CD14-positive monocyte (primary cell): ENCODE data around the gene DSTYK. TPM values are rescaled to one million over a fixed set of nuclear protein-coding genes. Genes with fewer than 3 reads are reported as not detected.
A peak's percentile ranks its signal among the peaks of the same experiment; 100 is the strongest.

Source experiments
- DNase-seq, 3 donors: peaks; one replicate each; pipeline ENCODE4 v3.0.0-alpha.2; 2011 to 2022
- H2AFZ ChIP-seq: 2 replicates; pipeline ENCODE4 v1.6.0; 2012; ENCODE audit warnings: mild to moderate bottlenecking, low read depth, low read length, inconsistent platforms; ENCODE audit not compliant: insufficient read depth, poor library complexity, severe bottlenecking
- H3K27ac ChIP-seq, 2 donors: 1 replicate in 1 of 2; 2 replicates in 1 of 2; pipeline ENCODE4 v1.5.1; 2012 to 2013; ENCODE audit warnings: low read length in 2 of 2, control low read depth in 1 of 2, inconsistent platforms in 1 of 2, low read depth in 1 of 2, mild to moderate bottlenecking in 1 of 2
- H3K27me3 ChIP-seq, 2 donors: one replicate each; pipeline versions ENCODE4 v1.6.0 to v1.6.1; 2011 to 2013; ENCODE audit warnings: low read length in 2 of 2; ENCODE audit not compliant: control insufficient read depth in 2 of 2, insufficient read depth in 2 of 2
- H3K36me3 ChIP-seq, 2 donors: replicated peaks in 1 of 2; 1 replicate in 1 of 2; 2 replicates in 1 of 2; pipeline versions ENCODE4 v1.5.1 to v1.6.1; 2012 to 2013; ENCODE audit warnings: low read length in 2 of 2, control low read depth in 1 of 2, inconsistent platforms in 1 of 2, mild to moderate bottlenecking in 1 of 2; ENCODE audit not compliant: insufficient read depth in 2 of 2, control insufficient read depth in 1 of 2
- H3K4me1 ChIP-seq, 2 donors: 1 replicate in 1 of 2; 2 replicates in 1 of 2; pipeline versions ENCODE4 v1.5.1 to v1.6.1; 2012 to 2013; ENCODE audit warnings: low read length in 2 of 2, control low read depth in 1 of 2, inconsistent platforms in 1 of 2, mild to moderate bottlenecking in 1 of 2, moderate library complexity in 1 of 2; ENCODE audit not compliant: insufficient read depth in 2 of 2, control insufficient read depth in 1 of 2
- H3K4me2 ChIP-seq: replicated peaks from 2 replicates; pipeline ENCODE3; 2012; ENCODE audit warnings: low read length, moderate library complexity, mild to moderate bottlenecking; ENCODE audit not compliant: poor library complexity, severe bottlenecking; ENCODE audit errors: extremely low read depth
- H3K4me3 ChIP-seq, 3 experiments: fragments of 200-600 bp in 1 of 3; sonication (generic) in 1 of 3; replicated peaks in 1 of 3; 1 replicate in 2 of 3; 2 replicates in 1 of 3; pipeline ENCODE4 v1.5.1; 2011 to 2013; ENCODE audit warnings: low read length in 3 of 3, mild to moderate bottlenecking in 3 of 3, control low read depth in 2 of 3, low read depth in 2 of 3, inconsistent platforms in 1 of 3, moderate library complexity in 1 of 3
- H3K79me2 ChIP-seq: 2 replicates; pipeline ENCODE4 v1.6.0; 2012; ENCODE audit warnings: mild to moderate bottlenecking, control low read depth, inconsistent platforms, low read length, moderate library complexity; ENCODE audit not compliant: insufficient read depth
- H3K9ac ChIP-seq: 2 replicates; pipeline ENCODE4 v1.6.0; 2017; ENCODE audit warnings: low read length, mild to moderate bottlenecking; ENCODE audit not compliant: insufficient read depth, poor library complexity, severe bottlenecking
- H3K9me3 ChIP-seq, 2 donors: replicated peaks in 1 of 2; 1 replicate in 1 of 2; 2 replicates in 1 of 2; pipeline versions ENCODE4 v1.5.1 to v1.6.1; 2012 to 2013; ENCODE audit warnings: low read length in 2 of 2, control low read depth in 1 of 2; ENCODE audit not compliant: control insufficient read depth in 1 of 2, insufficient read depth in 1 of 2
- H4K20me1 ChIP-seq: 2 replicates; pipeline ENCODE4 v1.6.0; 2012; ENCODE audit warnings: mild to moderate bottlenecking, low read length, control low read depth, moderate library complexity; ENCODE audit not compliant: insufficient read depth
- H3K27ac Mint-ChIP-seq, 7 donors: one replicate each; pipeline ENCODE4 v1.8.0; 2020; ENCODE audit warnings: mild to moderate bottlenecking in 7 of 7, mixed read lengths in 7 of 7, moderate library complexity in 6 of 7, inconsistent platforms in 2 of 7
- H3K27me3 Mint-ChIP-seq, 3 donors: one replicate each; pipeline ENCODE4 v1.8.0; 2021 to 2022; ENCODE audit warnings: low read depth in 3 of 3, mild to moderate bottlenecking in 3 of 3, mixed read lengths in 3 of 3, moderate library complexity in 3 of 3, inconsistent platforms in 1 of 3
- H3K36me3 Mint-ChIP-seq, 2 donors: one replicate each; pipeline ENCODE4 v1.8.0; 2020; ENCODE audit warnings: mixed read lengths in 2 of 2, inconsistent platforms in 1 of 2, mild to moderate bottlenecking in 1 of 2
- H3K4me1 Mint-ChIP-seq: one replicate; pipeline ENCODE4 v1.8.0; 2020; ENCODE audit warnings: mild to moderate bottlenecking, mixed read lengths
- H3K4me3 Mint-ChIP-seq, 2 donors: one replicate each; pipeline ENCODE4 v1.8.0; 2020; ENCODE audit warnings: mild to moderate bottlenecking in 2 of 2, mixed read lengths in 2 of 2, moderate library complexity in 1 of 2
- H3K9me3 Mint-ChIP-seq, 7 donors: one replicate each; pipeline ENCODE4 v1.8.0; 2020 to 2022; ENCODE audit warnings: mixed read lengths in 7 of 7, mild to moderate bottlenecking in 6 of 7, moderate library complexity in 6 of 7, inconsistent platforms in 2 of 7
- CTCF ChIP-seq: fragments of 200-600 bp; IDR thresholded peaks from one replicate; pipeline ENCODE4 v1.8.0; 2022; ENCODE audit warnings: antibody characterized with exemption, mild to moderate bottlenecking
- WGBS: methylation state at CpG from one replicate; pipeline ENCODE4 v1.1.5; 2013; ENCODE audit warnings: missing lambda C conversion rate; ENCODE audit not compliant: insufficient coverage; 5-methylcytosine and 5-hydroxymethylcytosine counted together
- intact Hi-C, 2 donors: fragments of 100-400 bp; cut with micrococcal nuclease; formaldehyde crosslinking; loops; one replicate each; pipeline versions ENCODE4 v1.15.0 to v1.15.1; 2023
- polyA plus RNA-seq, 3 donors: library from polyadenylated mRNA; depleted of rRNA in 1 of 3; unstranded in 2 of 3; stranded (reverse) in 1 of 3; fragments of 300-500 nt in 2 of 3; fragments of >200 nt in 1 of 3; fragmentation: Illumina TruSeq in 2 of 3; gene quantifications; 1 replicate in 2 of 3; 2 replicates in 1 of 3; pipeline ENCODE4 v1.2.3, GENCODE V29; 2012 to 2021

DSTYK gene
- polyA plus RNA-seq, 3 donors: 2.9 to 6.5 (median 3.8) TPM

GRCh38 chr1:205122489-205122882, 89.0 kb downstream of the DSTYK start:
- 6% methylated on average over 6 of the region's 9 CpGs for WGBS
- Histone ChIP-seq H3K79me2 (peaks cover 39% of the 10 kb centered on the region), H2AFZ (peak overlapping the region; percentile 99), H3K4me2 (peak overlapping the region; percentile 92), H4K20me1 (peaks cover 17% of the 10 kb centered on the region), H3K4me3 (peak overlapping the region; percentile 97 to 99 (median 99)), H3K9me3 (no peaks in the 10 kb centered on the region), H3K27ac (peak overlapping the region; percentile 81 to 97), H3K9ac (peak overlapping the region; percentile 85), H3K36me3 (peaks cover 3 to 15% of the 10 kb centered on the region in 2 donors), H3K27me3 (no peaks in the 10 kb centered on the region), H3K4me1 (peaks cover 25 to 29% of the 10 kb centered on the region in 2 donors)
- H3K4me3 Mint-ChIP-seq: peak overlapping the region; percentile 98 to 100
- H3K27me3 Mint-ChIP-seq: peaks cover 0 to 2% (median 0%) of the 10 kb centered on the region in 3 donors
- peak; percentile 20 for TF ChIP-seq CTCF
- peaks cover 41% of the 10 kb centered on the region for H3K4me1 Mint-ChIP-seq
- H3K36me3 Mint-ChIP-seq: peaks cover 6 to 13% of the 10 kb centered on the region in 2 donors
- no peak for DNase-seq
- peak overlapping the region; percentile 98 to 100 (median 100) for H3K27ac Mint-ChIP-seq
- peaks cover 0 to 6% (median 0%) of the 10 kb centered on the region in 7 donors for H3K9me3 Mint-ChIP-seq
- intact Hi-C loops: loop anchor here (5.0 to 10.0 kb wide), 4 partner anchors 90 to 630 kb away; partner anchors contain the start of genes DSTYK (in 2 of the 2) and NUCKS1 (in 1 of the 2)

- Mint-ChIP-seq H3K4me3 (peak within 1 kb of the TSS; percentile 98 to 100), H3K27me3 (peaks cover 0 to 2% (median 0%) of the 10 kb centered on the region in 3 donors), H3K9me3 (peaks cover 0 to 6% (median 0%) of the 10 kb centered on the region in 7 donors), H3K27ac (peak within 1 kb of the TSS; percentile 98 to 100 (median 100)), H3K36me3 (peaks cover 7 to 15% of the 10 kb centered on the region in 2 donors), H3K4me1 (peaks cover 40% of the 10 kb centered on the region)
- H3K79me2 ChIP-seq: peaks cover 40% of the 10 kb centered on the region
- H3K9me3 ChIP-seq: no peaks in the 10 kb centered on the region
- peak within 1 kb of the TSS; percentile 97 to 99 (median 99) for H3K4me3 ChIP-seq
- intact Hi-C loops: loop anchor here (5.0 to 10.0 kb wide), 4 partner anchors 90 to 630 kb away; partner anchors contain the start of genes DSTYK (in 2 of the 2) and NUCKS1 (in 1 of the 2)
- peaks cover 7 to 16% of the 10 kb centered on the region in 2 donors for H3K36me3 ChIP-seq
- under 1% methylated on average over 34 of the region's 46 CpGs for WGBS
- H2AFZ ChIP-seq: peak within 1 kb of the TSS; percentile 99
- H3K4me2 ChIP-seq: peak within 1 kb of the TSS; percentile 92
- peak; percentile 93 to 98 (median 98) for DNase-seq
- H3K27me3 ChIP-seq: no peaks in the 10 kb centered on the region
- peak; percentile 65 for TF ChIP-seq CTCF
- peaks cover 17% of the 10 kb centered on the region for H4K20me1 ChIP-seq
- H3K27ac ChIP-seq: peak within 1 kb of the TSS; percentile 81 to 97
- peak within 1 kb of the TSS; percentile 85 for H3K9ac ChIP-seq
- H3K4me1 ChIP-seq: peaks cover 25% of the 10 kb centered on the region in 2 donors
These were observed 89.6 kb downstream of the DSTYK start, which contains the start of gene RBBP5 for GRCh38 chr1:205121660-205122488. Gene RBBP5 (minus strand): TSS chr1:205121978. CDS start chr1:205121873, 105 bp downstream.
